CD14-positive monocyte (primary cell): Measurements from ENCODE around the gene CNP. TPM values are rescaled to one million over a fixed set of nuclear protein-coding genes. Genes with fewer than 3 reads are reported as not detected.

Experiments used
- DNase-seq, 3 donors: peaks; one replicate each; pipeline ENCODE4 v3.0.0-alpha.2; 2011 to 2022
- H2AFZ ChIP-seq: 2 replicates; pipeline ENCODE4 v1.6.0; 2012; ENCODE audit warnings: mild to moderate bottlenecking, low read depth, low read length, inconsistent platforms; ENCODE audit not compliant: insufficient read depth, poor library complexity, severe bottlenecking
- H3K27ac ChIP-seq, 2 donors: 1 replicate in 1 of 2; 2 replicates in 1 of 2; pipeline ENCODE4 v1.5.1; 2012 to 2013; ENCODE audit warnings: low read length in 2 of 2, control low read depth in 1 of 2, inconsistent platforms in 1 of 2, low read depth in 1 of 2, mild to moderate bottlenecking in 1 of 2
- H3K27me3 ChIP-seq, 2 donors: one replicate each; pipeline versions ENCODE4 v1.6.0 to v1.6.1; 2011 to 2013; ENCODE audit warnings: low read length in 2 of 2; ENCODE audit not compliant: control insufficient read depth in 2 of 2, insufficient read depth in 2 of 2
- H3K36me3 ChIP-seq, 2 donors: replicated peaks in 1 of 2; 1 replicate in 1 of 2; 2 replicates in 1 of 2; pipeline versions ENCODE4 v1.5.1 to v1.6.1; 2012 to 2013; ENCODE audit warnings: low read length in 2 of 2, control low read depth in 1 of 2, inconsistent platforms in 1 of 2, mild to moderate bottlenecking in 1 of 2; ENCODE audit not compliant: insufficient read depth in 2 of 2, control insufficient read depth in 1 of 2
- H3K4me1 ChIP-seq, 2 donors: 1 replicate in 1 of 2; 2 replicates in 1 of 2; pipeline versions ENCODE4 v1.5.1 to v1.6.1; 2012 to 2013; ENCODE audit warnings: low read length in 2 of 2, control low read depth in 1 of 2, inconsistent platforms in 1 of 2, mild to moderate bottlenecking in 1 of 2, moderate library complexity in 1 of 2; ENCODE audit not compliant: insufficient read depth in 2 of 2, control insufficient read depth in 1 of 2
- H3K4me2 ChIP-seq: replicated peaks from 2 replicates; pipeline ENCODE3; 2012; ENCODE audit warnings: low read length, moderate library complexity, mild to moderate bottlenecking; ENCODE audit not compliant: poor library complexity, severe bottlenecking; ENCODE audit errors: extremely low read depth
- H3K4me3 ChIP-seq, 3 experiments: fragments of 200-600 bp in 1 of 3; sonication (generic) in 1 of 3; replicated peaks in 1 of 3; 1 replicate in 2 of 3; 2 replicates in 1 of 3; pipeline ENCODE4 v1.5.1; 2011 to 2013; ENCODE audit warnings: low read length in 3 of 3, mild to moderate bottlenecking in 3 of 3, control low read depth in 2 of 3, low read depth in 2 of 3, inconsistent platforms in 1 of 3, moderate library complexity in 1 of 3
- H3K79me2 ChIP-seq: 2 replicates; pipeline ENCODE4 v1.6.0; 2012; ENCODE audit warnings: mild to moderate bottlenecking, control low read depth, inconsistent platforms, low read length, moderate library complexity; ENCODE audit not compliant: insufficient read depth
- H3K9ac ChIP-seq: 2 replicates; pipeline ENCODE4 v1.6.0; 2017; ENCODE audit warnings: low read length, mild to moderate bottlenecking; ENCODE audit not compliant: insufficient read depth, poor library complexity, severe bottlenecking
- H3K9me3 ChIP-seq, 2 donors: replicated peaks in 1 of 2; 1 replicate in 1 of 2; 2 replicates in 1 of 2; pipeline versions ENCODE4 v1.5.1 to v1.6.1; 2012 to 2013; ENCODE audit warnings: low read length in 2 of 2, control low read depth in 1 of 2; ENCODE audit not compliant: control insufficient read depth in 1 of 2, insufficient read depth in 1 of 2
- H4K20me1 ChIP-seq: 2 replicates; pipeline ENCODE4 v1.6.0; 2012; ENCODE audit warnings: mild to moderate bottlenecking, low read length, control low read depth, moderate library complexity; ENCODE audit not compliant: insufficient read depth
- H3K27ac Mint-ChIP-seq, 7 donors: one replicate each; pipeline ENCODE4 v1.8.0; 2020; ENCODE audit warnings: mild to moderate bottlenecking in 7 of 7, mixed read lengths in 7 of 7, moderate library complexity in 6 of 7, inconsistent platforms in 2 of 7
- H3K27me3 Mint-ChIP-seq, 3 donors: one replicate each; pipeline ENCODE4 v1.8.0; 2021 to 2022; ENCODE audit warnings: low read depth in 3 of 3, mild to moderate bottlenecking in 3 of 3, mixed read lengths in 3 of 3, moderate library complexity in 3 of 3, inconsistent platforms in 1 of 3
- H3K36me3 Mint-ChIP-seq, 2 donors: one replicate each; pipeline ENCODE4 v1.8.0; 2020; ENCODE audit warnings: mixed read lengths in 2 of 2, inconsistent platforms in 1 of 2, mild to moderate bottlenecking in 1 of 2
- H3K4me1 Mint-ChIP-seq: one replicate; pipeline ENCODE4 v1.8.0; 2020; ENCODE audit warnings: mild to moderate bottlenecking, mixed read lengths
- H3K4me3 Mint-ChIP-seq, 2 donors: one replicate each; pipeline ENCODE4 v1.8.0; 2020; ENCODE audit warnings: mild to moderate bottlenecking in 2 of 2, mixed read lengths in 2 of 2, moderate library complexity in 1 of 2
- H3K9me3 Mint-ChIP-seq, 7 donors: one replicate each; pipeline ENCODE4 v1.8.0; 2020 to 2022; ENCODE audit warnings: mixed read lengths in 7 of 7, mild to moderate bottlenecking in 6 of 7, moderate library complexity in 6 of 7, inconsistent platforms in 2 of 7
- CTCF ChIP-seq: fragments of 200-600 bp; IDR thresholded peaks from one replicate; pipeline ENCODE4 v1.8.0; 2022; ENCODE audit warnings: antibody characterized with exemption, mild to moderate bottlenecking
- WGBS: methylation state at CpG from one replicate; pipeline ENCODE4 v1.1.5; 2013; ENCODE audit warnings: missing lambda C conversion rate; ENCODE audit not compliant: insufficient coverage; 5-methylcytosine and 5-hydroxymethylcytosine counted together
- intact Hi-C, 2 donors: fragments of 100-400 bp; cut with micrococcal nuclease; formaldehyde crosslinking; loops; one replicate each; pipeline versions ENCODE4 v1.15.0 to v1.15.1; 2023
- polyA plus RNA-seq, 3 donors: library from polyadenylated mRNA; depleted of rRNA in 1 of 3; unstranded in 2 of 3; stranded (reverse) in 1 of 3; fragments of 300-500 nt in 2 of 3; fragments of >200 nt in 1 of 3; fragmentation: Illumina TruSeq in 2 of 3; gene quantifications; 1 replicate in 2 of 3; 2 replicates in 1 of 3; pipeline ENCODE4 v1.2.3, GENCODE V29; 2012 to 2021

Gene CNP
- polyA plus RNA-seq, 3 donors, result 19.0 to 50.2 (median 47.0) TPM

GRCh38 chr17:41970901-41971331, 4.3 kb downstream of the CNP start:
- H3K4me1 Mint-ChIP-seq, result peaks cover 37% of the 10 kb centered on the region
- Histone ChIP-seq H3K4me1 (peaks cover 13 to 32% of the 10 kb centered on the region in 2 donors), H3K4me2 (no peak overlapping the region), H3K9ac (no peak overlapping the region), H3K9me3 (no peaks in the 10 kb centered on the region), H3K36me3 (peaks cover 51 to 68% of the 10 kb centered on the region in 2 donors), H3K27me3 (no peaks in the 10 kb centered on the region), H3K27ac (peak overlapping the region in 1 of 2 donors; percentile 62), H3K79me2 (peaks cover 74% of the 10 kb centered on the region), H3K4me3 (no peak overlapping the region), H4K20me1 (peaks cover 90% of the 10 kb centered on the region), H2AFZ (no peak overlapping the region)
- no peak overlapping the region for H3K4me3 Mint-ChIP-seq
- H3K27ac Mint-ChIP-seq, result peak overlapping the region in 4 of 7 donors; percentile 42 to 82 (median 58)
- peaks cover 0 to under 1% (median 0%) of the 10 kb centered on the region in 3 donors for H3K27me3 Mint-ChIP-seq
- TF ChIP-seq CTCF, result no peak
- 92% methylated on average over 1 of the region's 5 CpGs for WGBS
- H3K36me3 Mint-ChIP-seq, result peaks cover 39 to 63% of the 10 kb centered on the region in 2 donors
- no peaks in the 10 kb centered on the region for H3K9me3 Mint-ChIP-seq
- no peak for DNase-seq
- intact Hi-C loops, result loop anchor here in 1 of 2 donors (5.0 kb wide), 1 partner anchor 34 kb away; no protein-coding TSS in a partner anchor

- Histone ChIP-seq H3K4me1 (peaks cover 10 to 26% of the 10 kb centered on the region in 2 donors), H3K36me3 (peaks cover 62 to 78% of the 10 kb centered on the region in 2 donors), H3K9ac (no peak overlapping the region), H3K4me3 (no peak overlapping the region), H3K9me3 (no peaks in the 10 kb centered on the region), H2AFZ (no peak overlapping the region), H3K4me2 (no peak overlapping the region), H3K27me3 (no peaks in the 10 kb centered on the region), H4K20me1 (peaks cover 100% of the 10 kb centered on the region), H3K79me2 (peaks cover 74% of the 10 kb centered on the region), H3K27ac (peak overlapping the region in 1 of 2 donors; percentile 16)
- no peak for TF ChIP-seq CTCF
- peak overlapping the region in 3 of 7 donors; percentile 15 to 53 (median 28) for H3K27ac Mint-ChIP-seq
- H3K4me1 Mint-ChIP-seq, result peaks cover 32% of the 10 kb centered on the region
- intact Hi-C loops, result loop anchor here in 1 of 2 donors (5.0 kb wide), 1 partner anchor 35 kb away; no protein-coding TSS in a partner anchor
- no peaks in the 10 kb centered on the region for H3K27me3 Mint-ChIP-seq
- WGBS, result 91% methylated on average over 13 of the region's 18 CpGs
- no peaks in the 10 kb centered on the region for H3K9me3 Mint-ChIP-seq
- no peak for DNase-seq
- no peak overlapping the region for H3K4me3 Mint-ChIP-seq
- H3K36me3 Mint-ChIP-seq, result peaks cover 48 to 73% of the 10 kb centered on the region in 2 donors
Measured at GRCh38 chr17:41971721-41972523, 5.3 kb downstream of the CNP start.
